ENCODE data around the gene EXT2.

- TF ChIP-seq CBX3 (IDR thresholded peaks at IDR 0.05; ENCODE audit: low read depth) (no peak), CTCF (IDR thresholded peaks at IDR 0.05 in 2 of 3, conservative IDR thresholded peaks at IDR 0.05 in 1 of 3; ENCODE audit: borderline replicate concordance in 1 of 3, insufficient read depth in 1 of 3, low read depth in 2 of 3, low read length in 2 of 3) (no peak), SRF (IDR thresholded peaks at IDR 0.05; ENCODE audit: low read depth) (no peak), TCF7L2 (IDR thresholded peaks at IDR 0.05; ENCODE audit: borderline replicate concordance, extremely low read depth, insufficient read depth, insufficient read length) (no peak), POLR2AphosphoS5 (IDR thresholded peaks at IDR 0.05; ENCODE audit: low read depth, low read length) (no peak), POLR2A (IDR thresholded peaks at IDR 0.05; ENCODE audit: borderline replicate concordance, extremely low read depth, insufficient read depth, insufficient read length) (no peak), ZBTB33 (IDR thresholded peaks at IDR 0.05; ENCODE audit: extremely low read depth, insufficient replicate concordance, low read length) (no peak), EZH2 (IDR thresholded peaks at IDR 0.05) (no peak), ELF1 (IDR thresholded peaks at IDR 0.05; ENCODE audit: borderline replicate concordance, low read depth) (no peak), YY1 (IDR thresholded peaks at IDR 0.05; ENCODE audit: extremely low read depth, insufficient replicate concordance, low read depth, low read length) (no peak), JUND (IDR thresholded peaks at IDR 0.05) (no peak), RAD21 (IDR thresholded peaks at IDR 0.05; ENCODE audit: low read depth) (no peak)
Measured at GRCh38 chr11:44244639-44245310, 149.3 kb downstream of the EXT2 start.
